ENCODE measurements around the gene FNDC11.
A peak's percentile ranks its signal among the peaks of the same experiment; 100 is the strongest.

Gene FNDC11

GRCh38 chr20:63601679-63602078 lies 47.7 kb downstream of the FNDC11 start:
- peak in 3 of 5 experiments; percentile 13 to 41 (median 18) for DNase-seq

- DNase-seq: no peak
Measured at GRCh38 chr20:63602321-63602720, 48.4 kb downstream of the FNDC11 start.
